CMK (cell line): ENCODE measurements around the gene PDE8A.

Experiments used
- DNase-seq: peaks from one replicate; pipeline ENCODE4 v3.0.0-alpha.2; 2010; ENCODE audit warnings: low read depth

The PDE8A gene

GRCh38 chr15:84981711-84982300 is at the start of gene PDE8A:
PDE8A (plus strand) TSS chr15:84981856; CDS start chr15:84982163, 307 bp downstream.
- peak; percentile 45 for DNase-seq

- DNase-seq = no peak
Observed at GRCh38 chr15:84934942-84935729, 46.5 kb upstream of the PDE8A start.

GRCh38 chr15:84937144-84937543 is 44.5 kb upstream of the PDE8A start:
- no peak for DNase-seq

DNA sequence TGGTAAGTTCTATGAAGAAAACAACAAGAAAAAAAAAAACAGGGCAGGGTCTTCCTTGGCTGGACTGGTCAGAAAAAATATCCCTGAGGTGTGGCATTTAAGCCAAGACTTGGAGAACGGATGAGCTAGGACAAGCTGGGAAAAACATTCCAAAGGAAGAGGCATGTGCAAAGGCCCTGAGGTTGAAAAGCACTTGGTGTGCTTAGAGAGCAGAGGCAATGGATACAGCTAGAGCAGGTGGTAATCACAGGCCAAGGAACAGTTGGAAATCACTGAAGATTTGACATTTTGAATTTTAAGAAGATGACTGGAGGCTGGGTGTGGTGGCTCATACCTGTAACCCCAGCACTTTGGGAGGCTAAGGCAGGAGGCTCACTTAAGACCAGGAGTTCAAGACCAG is 42.9 kb upstream of the PDE8A start:
- no peak for DNase-seq

DNA sequence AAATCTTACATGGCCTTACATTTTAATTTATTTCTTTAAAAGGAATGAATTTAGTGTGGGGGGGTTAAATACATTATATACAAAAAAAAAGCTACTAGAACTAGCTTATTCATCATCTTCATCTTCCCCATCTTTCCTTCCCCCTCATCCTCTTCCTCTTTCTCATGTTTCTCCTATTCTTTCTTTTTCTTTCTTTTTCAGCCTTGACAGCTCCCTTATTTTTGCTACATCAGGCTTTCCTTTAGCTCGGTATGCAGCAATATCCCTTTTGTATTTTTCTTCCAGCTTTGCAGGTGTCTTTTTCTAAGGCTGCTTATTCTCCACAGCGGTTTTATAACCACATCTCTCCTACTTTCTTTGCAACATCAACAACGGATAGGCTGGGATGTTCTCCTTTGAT is 41.3 kb upstream of the PDE8A start:
- DNase-seq = no peak

DNA sequence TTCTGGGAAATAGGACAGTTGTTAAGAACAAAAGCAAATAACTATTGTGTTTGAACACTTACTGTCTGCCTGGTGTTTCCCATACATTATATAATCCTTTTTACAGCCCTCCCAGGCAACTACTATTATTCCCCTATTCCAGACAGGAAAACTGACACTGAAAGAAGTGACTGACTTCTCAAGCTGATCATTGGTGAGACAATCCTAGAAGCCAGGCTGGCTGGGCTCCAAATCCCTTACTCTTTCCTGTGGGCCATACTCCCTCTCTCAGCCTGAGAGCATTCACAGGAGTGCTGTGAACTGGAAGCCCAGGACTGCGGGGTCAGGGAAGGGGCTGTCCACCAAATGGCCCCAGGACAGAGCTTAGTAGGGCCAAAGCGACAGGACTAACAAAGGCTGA is 39.2 kb upstream of the PDE8A start:
- no peak for DNase-seq

DNA sequence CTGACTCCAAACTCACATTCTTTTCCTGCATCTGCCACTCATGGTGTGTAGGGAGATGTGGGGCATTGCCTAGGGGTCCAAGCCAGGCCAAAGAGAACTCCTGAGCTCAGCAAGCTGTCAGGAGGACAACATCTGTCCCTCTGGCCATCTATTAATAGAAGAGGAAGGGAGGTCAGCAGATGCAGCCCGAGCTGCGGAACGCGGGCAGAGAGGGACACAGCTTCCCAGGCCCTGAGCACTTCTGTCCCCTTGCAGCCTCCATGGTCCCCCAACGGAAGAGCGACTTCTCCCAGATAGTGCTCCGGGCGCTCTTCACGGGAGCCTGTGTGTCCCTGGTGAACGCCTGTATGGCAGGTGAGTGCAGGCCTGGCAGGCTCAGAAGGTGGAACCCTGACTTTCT is 37.3 kb upstream of the PDE8A start:
- DNase-seq = no peak

- DNase-seq = no peak
Observed at GRCh38 chr15:84944861-84945260, 36.8 kb upstream of the PDE8A start.

GRCh38 chr15:84946772-84947489 is 34.7 kb upstream of the PDE8A start:
- no peak for DNase-seq

- no peak for DNase-seq
Observed at GRCh38 chr15:84947947-84948830, 33.5 kb upstream of the PDE8A start.

GRCh38 chr15:84949043-84949442 is 32.6 kb upstream of the PDE8A start:
- no peak for DNase-seq

GRCh38 chr15:84949845-84950569 is 31.6 kb upstream of the PDE8A start:
- DNase-seq = no peak

DNA sequence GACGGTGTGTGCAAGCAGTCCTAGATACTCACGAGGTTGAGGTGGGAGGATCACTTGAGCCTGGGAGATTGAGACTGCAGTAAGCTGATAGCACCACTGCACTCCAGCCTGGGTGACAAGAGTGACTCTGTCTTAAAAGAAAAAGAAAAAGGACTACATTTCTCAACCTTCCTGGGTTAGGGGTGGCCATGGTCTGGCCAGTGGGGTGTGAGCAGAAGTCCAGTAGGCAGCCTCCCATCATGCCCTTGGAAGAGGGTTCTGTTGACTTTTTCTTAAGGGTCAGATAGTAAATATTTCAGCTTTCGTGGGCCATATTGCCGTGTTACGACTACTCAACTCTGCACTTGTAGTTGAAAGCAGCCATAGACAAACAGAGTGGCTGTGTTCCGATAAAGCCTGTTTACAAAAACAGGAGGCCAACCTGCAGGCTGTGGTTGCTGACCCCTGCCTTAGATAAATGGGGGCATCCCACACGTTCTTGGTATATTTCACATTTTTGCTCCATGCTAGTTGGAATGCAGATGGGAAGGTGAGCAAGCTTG is 31.0 kb upstream of the PDE8A start:
- DNase-seq = no peak

GRCh38 chr15:84951736-84952135 is 29.9 kb upstream of the PDE8A start:
- DNase-seq = no peak

DNA sequence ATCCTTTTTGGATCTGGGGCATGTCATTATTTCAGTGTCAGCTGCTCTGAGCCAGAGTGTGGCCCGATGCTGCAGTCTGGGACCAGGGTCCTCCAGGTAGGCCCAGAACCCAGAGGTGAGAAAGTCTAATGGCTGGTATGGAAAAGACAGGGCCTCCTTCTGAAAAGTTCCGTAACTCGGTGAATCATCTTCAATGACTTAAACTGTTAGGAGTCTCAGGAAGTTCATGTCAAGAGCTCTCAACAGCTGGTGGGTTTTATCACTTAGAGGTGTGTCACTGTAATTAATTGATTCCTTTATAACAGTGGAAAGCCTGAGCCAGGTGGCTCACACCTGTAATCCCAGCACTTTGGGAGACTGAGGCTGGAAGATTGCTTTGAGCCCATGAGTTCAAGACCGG is 28.5 kb upstream of the PDE8A start:
- DNase-seq = no peak

- no peak for DNase-seq
Observed at GRCh38 chr15:84953726-84954125, 27.9 kb upstream of the PDE8A start.

- no peak for DNase-seq
Observed at GRCh38 chr15:84955089-84955848, 26.4 kb upstream of the PDE8A start.

DNA sequence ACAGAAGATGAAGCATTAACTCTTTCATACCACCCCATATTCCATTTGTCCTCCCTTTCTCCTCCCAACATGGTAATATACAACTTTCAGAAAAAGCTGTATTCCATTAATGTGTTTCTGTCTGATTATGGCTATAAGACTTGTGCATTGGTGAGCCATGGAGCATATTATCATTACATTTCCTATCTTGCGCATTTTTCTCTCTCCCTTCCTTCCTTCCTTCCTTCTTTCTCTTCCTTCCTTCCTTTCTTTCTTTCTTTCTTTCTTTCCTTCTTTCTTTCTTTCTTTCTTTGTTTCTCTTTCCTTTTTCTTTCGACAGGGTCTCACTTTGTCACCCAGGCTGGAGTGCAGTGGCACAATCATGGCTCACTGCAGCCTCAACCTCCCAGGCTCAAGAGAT is 25.5 kb upstream of the PDE8A start:
- no peak for DNase-seq

- DNase-seq = no peak
Observed at GRCh38 chr15:84960391-84961113, 21.1 kb upstream of the PDE8A start.

- DNase-seq = no peak
Observed at GRCh38 chr15:84961114-84961452, 20.6 kb upstream of the PDE8A start.
